ENCODE measurements around the gene HMGN5. TPM values are rescaled to one million over a fixed set of nuclear protein-coding genes. Genes with fewer than 3 reads are reported as not detected.

HMGN5 gene
- total RNA-seq, 2 donors from 2014 or later: 5.6 to 63.5 TPM

GRCh38 chrX:81110286-81110685 lies 91.4 kb downstream of the HMGN5 start:
- intact Hi-C loops (cut with DNase I): no loop called here
- 99% methylated on average over 3 of the region's 3 CpGs for WGBS
- Histone ChIP-seq H3K9me3 (no peaks in the 10 kb centered on the region), H3K36me3 (no peaks in the 10 kb centered on the region), H3K27me3 (replicated peaks; ENCODE audit: insufficient read depth) (no peaks in the 10 kb centered on the region), H3K4me3 (no peak overlapping the region), H3K4me1 (replicated peaks) (no peaks in the 10 kb centered on the region), H3K27ac (no peak overlapping the region)
- DNase-seq (ENCODE audit: low spot score): no peak
- no peak for TF ChIP-seq POLR2AphosphoS5 (IDR thresholded peaks at IDR 0.05)

- intact Hi-C loops (cut with DNase I): no loop called here
- 94% methylated on average over 2 of the region's 2 CpGs for WGBS
Observed at GRCh38 chrX:81082649-81083048, 119.1 kb downstream of the HMGN5 start.

More at GRCh38 chrX:81082649-81083048, 119.1 kb downstream of the HMGN5 start:
- Histone ChIP-seq H3K36me3 (no peaks in the 10 kb centered on the region), H3K9me3 (no peaks in the 10 kb centered on the region), H3K4me1 (replicated peaks) (no peaks in the 10 kb centered on the region), H3K27ac (no peak overlapping the region), H3K4me3 (no peak overlapping the region), H3K27me3 (replicated peaks; ENCODE audit: insufficient read depth) (no peaks in the 10 kb centered on the region)
- no peak for TF ChIP-seq CTCF (IDR thresholded peaks at IDR 0.05)
- no peak for TF ChIP-seq POLR2A (IDR thresholded peaks at IDR 0.05)
- no peak for TF ChIP-seq POLR2AphosphoS5 (IDR thresholded peaks at IDR 0.05)
- no peak for DNase-seq (ENCODE audit: low spot score)

Other genes with a start within 250 kb of the HMGN5 start
- 100 to 1,000 TPM; 108 to 181 TPM for gene SH3BGRL, start 189 bp upstream of the HMGN5 start, total RNA-seq

All from prostate gland (tissue), 2 donors.